OCI-LY7 (cell line): Measurements from ENCODE around the gene ARID5B. TPM values are rescaled to one million over a fixed set of nuclear protein-coding genes. Genes with fewer than 3 reads are reported as not detected.

Experiments
- BruUV-seq: library from RNA; stranded (reverse); fragments of 400-500 nt; replicated peaks from 2 replicates; lab custom pipeline; 2021; lab: Mats Ljungman, UMichigan
- CTCF ChIA-PET: fragments of 300-600 bp; sonication (Branson Sonifier 250); formaldehyde crosslinking; loops from one replicate; lab custom pipeline; 2022; ENCODE audit warnings: antibody characterized with exemption; ENCODE audit not compliant: unreplicated experiment; lab: Charles Lee
- POLR2A ChIA-PET: fragments of 300-600 bp; sonication (Branson Sonifier 250); formaldehyde crosslinking; loops from one replicate; lab custom pipeline; 2022; ENCODE audit warnings: antibody characterized with exemption; lab: Charles Lee
- DNase-seq: peaks from one replicate; pipeline ENCODE4 v3.0.0-alpha.2; 2015; ENCODE audit warnings: low spot score
- H2AFZ ChIP-seq: fragments of 200-600 bp; sonication (generic), shearing (Covaris generic); 2 replicates; pipeline ENCODE4 v1.6.1; 2014; ENCODE audit warnings: mild to moderate bottlenecking, antibody characterized with exemption, low read length, moderate library complexity
- H3K27ac ChIP-seq: fragments of 200-600 bp; sonication (generic); 2 replicates; pipeline ENCODE4 v1.5.1; 2014; ENCODE audit warnings: mixed run types, low read depth, mild to moderate bottlenecking, moderate library complexity, low read length, inconsistent platforms; ENCODE audit not compliant: poor library complexity, severe bottlenecking
- H3K36me3 ChIP-seq: fragments of 200-600 bp; sonication (generic); 2 replicates; pipeline ENCODE4 v1.6.1; 2014; ENCODE audit warnings: mild to moderate bottlenecking, antibody characterized with exemption, low read length, moderate library complexity, mixed read lengths; ENCODE audit not compliant: insufficient read depth
- H3K4me1 ChIP-seq: fragments of 200-600 bp; sonication (generic); 2 replicates; pipeline ENCODE4 v1.5.1; 2014; ENCODE audit warnings: mild to moderate bottlenecking, low read length; ENCODE audit not compliant: insufficient read depth, poor library complexity, severe bottlenecking
- H3K4me2 ChIP-seq: fragments of 200-600 bp; sonication (generic); 2 replicates; pipeline ENCODE4 v1.6.1; 2014; ENCODE audit warnings: mild to moderate bottlenecking, low read length
- H3K4me3 ChIP-seq: fragments of 200-600 bp; sonication (generic); 2 replicates; pipeline ENCODE4 v1.5.1; 2014; ENCODE audit warnings: mild to moderate bottlenecking, low read depth, low read length; ENCODE audit not compliant: poor library complexity, severe bottlenecking
- H3K79me2 ChIP-seq: fragments of 200-600 bp; sonication (generic); 2 replicates; pipeline ENCODE4 v1.6.1; 2016; ENCODE audit warnings: low read depth, mild to moderate bottlenecking, low read length, moderate library complexity, mixed read lengths; ENCODE audit not compliant: insufficient read depth
- H3K9me2 ChIP-seq: fragments of 200-600 bp; sonication (generic); 2 replicates; pipeline ENCODE4 v1.6.1; 2016; ENCODE audit warnings: mild to moderate bottlenecking, low read length, mixed read lengths; ENCODE audit not compliant: insufficient read depth
- H3K9me3 ChIP-seq: fragments of 200-600 bp; sonication (generic); 2 replicates; pipeline ENCODE4 v1.6.1; 2014; ENCODE audit warnings: mild to moderate bottlenecking, mixed run types, low read length, mixed read lengths
- H4K20me1 ChIP-seq: fragments of 200-600 bp; sonication (generic); 2 replicates; pipeline ENCODE4 v1.6.1; 2014; ENCODE audit warnings: mild to moderate bottlenecking, antibody characterized with exemption, low read length, moderate library complexity, mixed read lengths; ENCODE audit not compliant: insufficient read depth
- EZH2phosphoT487 ChIP-seq: fragments of 200-600 bp; sonication (generic); IDR thresholded peaks from 2 replicates; pipeline ENCODE4 v1.6.1; 2018; ENCODE audit warnings: low read depth, borderline replicate concordance, mild to moderate bottlenecking, mixed run types, antibody characterized with exemption, low read length, moderate library complexity, mixed read lengths
- intact Hi-C: fragments of 100-400 bp; cut with micrococcal nuclease; formaldehyde crosslinking; loops from one replicate; pipeline ENCODE4 v1.10.0; 2022; ENCODE audit not compliant: unreplicated experiment
- total RNA-seq, 2 experiments: library from RNA; depleted of rRNA in 1 of 2; stranded (reverse); fragments of >200 nt in 1 of 2; shearing (Covaris generic) in 1 of 2; gene quantifications; 2 replicates each; pipeline ENCODE4 v1.2.3, GENCODE V29; 2014 to 2022
- TF ChIP-seq, protein P1 (sequence below): fragments of 200-600 bp; sonication (generic); conservative IDR thresholded peaks from 2 replicates; pipeline ENCODE4 v1.5.1; 2014; ENCODE audit warnings: mild to moderate bottlenecking, antibody characterized with exemption, low read length, moderate library complexity, mixed read lengths

The ARID5B gene
- total RNA-seq, 2 experiments from 2014 or later, result 38.0 to 56.7 TPM

DNA sequence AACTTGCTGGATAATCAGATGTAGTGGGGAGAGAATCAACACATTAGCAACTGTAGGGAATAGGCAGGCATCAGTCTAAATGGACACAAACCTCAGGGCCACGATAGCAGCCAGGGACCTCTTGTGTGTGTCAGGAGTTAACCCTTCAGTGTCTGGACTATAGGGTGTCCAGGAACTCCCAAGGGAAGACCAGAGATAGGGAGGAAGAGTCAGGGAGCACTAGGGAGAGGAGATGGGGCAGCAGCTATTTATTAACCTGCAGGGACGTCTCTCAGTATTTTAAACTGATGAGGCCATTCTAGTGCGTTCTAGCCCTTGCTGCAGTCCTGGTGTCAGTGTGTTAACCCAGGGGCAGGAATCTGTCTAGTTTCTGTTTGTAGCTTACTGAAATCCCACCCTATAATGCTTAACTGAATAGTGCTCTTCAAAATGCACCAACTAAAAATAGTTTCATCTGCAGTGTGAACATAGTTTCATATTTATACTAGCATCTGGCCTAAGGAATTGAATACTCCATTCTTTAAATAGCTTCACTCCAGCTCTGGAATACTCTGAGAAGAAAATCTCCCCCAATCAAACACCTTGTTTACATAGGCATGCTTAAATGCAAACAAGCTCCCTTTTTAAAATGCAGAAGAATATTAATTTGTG lies 62.7 kb downstream of the ARID5B start:
- peaks cover 45% of the 10 kb centered on the region for H3K36me3 ChIP-seq
- H3K79me2 ChIP-seq, result peaks cover 73% of the 10 kb centered on the region; the same call in 1 of the 2 replicates
- H3K4me2 ChIP-seq, result peak overlapping the region; percentile 76
- POLR2A ChIA-PET, result interaction anchor here (0.6 to 12.2 kb wide), 15 partner anchors 8 to 211 kb away, joined by 3 to 284 read pairs (median 5); partner anchors contain the start of gene ARID5B
- TF ChIP-seq, protein P1, sequence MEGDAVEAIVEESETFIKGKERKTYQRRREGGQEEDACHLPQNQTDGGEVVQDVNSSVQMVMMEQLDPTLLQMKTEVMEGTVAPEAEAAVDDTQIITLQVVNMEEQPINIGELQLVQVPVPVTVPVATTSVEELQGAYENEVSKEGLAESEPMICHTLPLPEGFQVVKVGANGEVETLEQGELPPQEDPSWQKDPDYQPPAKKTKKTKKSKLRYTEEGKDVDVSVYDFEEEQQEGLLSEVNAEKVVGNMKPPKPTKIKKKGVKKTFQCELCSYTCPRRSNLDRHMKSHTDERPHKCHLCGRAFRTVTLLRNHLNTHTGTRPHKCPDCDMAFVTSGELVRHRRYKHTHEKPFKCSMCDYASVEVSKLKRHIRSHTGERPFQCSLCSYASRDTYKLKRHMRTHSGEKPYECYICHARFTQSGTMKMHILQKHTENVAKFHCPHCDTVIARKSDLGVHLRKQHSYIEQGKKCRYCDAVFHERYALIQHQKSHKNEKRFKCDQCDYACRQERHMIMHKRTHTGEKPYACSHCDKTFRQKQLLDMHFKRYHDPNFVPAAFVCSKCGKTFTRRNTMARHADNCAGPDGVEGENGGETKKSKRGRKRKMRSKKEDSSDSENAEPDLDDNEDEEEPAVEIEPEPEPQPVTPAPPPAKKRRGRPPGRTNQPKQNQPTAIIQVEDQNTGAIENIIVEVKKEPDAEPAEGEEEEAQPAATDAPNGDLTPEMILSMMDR, result no peak
- TF ChIP-seq EZH2phosphoT487, result no peak
- intact Hi-C loops, result loop anchor here (5.0 to 10.0 kb wide), 3 partner anchors 143 to 1303 kb away; no protein-coding TSS in a partner anchor
- DNase-seq, result no peak
- H3K27ac ChIP-seq, result peak overlapping the region; percentile 97
- H3K9me3 ChIP-seq, result no peaks in the 10 kb centered on the region
- H2AFZ ChIP-seq, result no peak overlapping the region; the same call in 1 of the 2 replicates
- H4K20me1 ChIP-seq, result no peaks in the 10 kb centered on the region
- CTCF ChIA-PET, result interaction anchor here (0.6 to 1.4 kb wide), 4 partner anchors 10 to 64 kb away, joined by 3 to 7 read pairs (median 4); no protein-coding TSS in a partner anchor
- H3K4me3 ChIP-seq, result peak overlapping the region; percentile 32
- no peaks in the 10 kb centered on the region for H3K9me2 ChIP-seq
- no TSS peak for BruUV-seq
- peaks cover 98% of the 10 kb centered on the region for H3K4me1 ChIP-seq

DNA sequence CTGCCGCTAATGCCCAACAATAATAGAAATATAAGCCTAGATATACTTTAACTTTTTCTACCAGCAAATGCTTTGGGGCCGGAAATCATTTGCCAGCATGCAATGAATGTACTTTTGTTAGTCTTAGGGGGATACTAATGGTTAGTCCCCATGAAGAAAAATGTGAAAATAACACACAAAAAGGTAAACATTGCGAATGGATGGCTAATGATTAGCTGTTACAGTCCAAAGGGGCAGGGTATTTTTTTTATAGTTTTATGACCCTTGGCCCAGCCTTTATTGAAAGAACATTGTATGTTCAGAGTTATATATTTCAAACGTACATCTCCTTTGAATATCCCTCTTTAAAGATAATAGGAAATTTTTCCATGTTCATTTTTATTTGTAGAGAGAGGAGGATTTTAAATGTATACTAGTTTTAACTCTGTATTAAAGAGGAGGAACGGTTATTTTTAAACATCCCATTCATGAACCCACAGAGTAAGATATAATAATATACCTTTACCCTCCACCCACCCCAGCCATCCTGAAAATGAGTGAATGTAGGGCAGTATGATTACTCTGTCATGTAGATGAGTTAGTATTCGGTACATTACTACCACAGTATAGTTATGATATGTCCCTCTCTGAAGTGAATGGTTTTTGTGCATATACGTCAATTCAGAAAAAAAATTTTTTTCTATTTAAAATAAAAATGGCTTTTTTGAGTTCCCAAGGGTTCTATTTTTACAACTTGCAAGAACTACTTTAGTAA lies 63.6 kb downstream of the ARID5B start:
- no peak for DNase-seq
- POLR2A ChIA-PET, result interaction anchor here (0.6 to 12.2 kb wide), 11 partner anchors 8 to 83 kb away, joined by 3 to 284 read pairs (median 6); partner anchors contain the start of gene ARID5B

More for the DNA sequence above, 63.6 kb downstream of the ARID5B start:
- Histone ChIP-seq H4K20me1 (no peaks in the 10 kb centered on the region), H3K9me3 (no peaks in the 10 kb centered on the region; the same call in 1 of the 2 replicates), H2AFZ (peak overlapping the region; percentile 28; the same call in 1 of the 2 replicates), H3K4me2 (peak overlapping the region; percentile 76), H3K27ac (peak overlapping the region; percentile 97), H3K36me3 (peaks cover 46% of the 10 kb centered on the region), H3K79me2 (peaks cover 73% of the 10 kb centered on the region; the same call in 1 of the 2 replicates), H3K9me2 (no peaks in the 10 kb centered on the region), H3K4me3 (peak overlapping the region; percentile 32), H3K4me1 (peaks cover 98% of the 10 kb centered on the region)
- intact Hi-C loops, result loop anchor here (5.0 to 10.0 kb wide), 3 partner anchors 142 to 1302 kb away; no protein-coding TSS in a partner anchor
- TSS peak; percentile 17 for BruUV-seq
- CTCF ChIA-PET, result interaction anchor here (0.7 kb wide), 1 partner anchor 27 kb away, joined by 3 read pairs; no protein-coding TSS in a partner anchor
- TF ChIP-seq, protein P1, result no peak
- no peak for TF ChIP-seq EZH2phosphoT487
